K562 (cell line): Measurements from ENCODE around the gene ZNF691. TPM values are rescaled to one million over a fixed set of nuclear protein-coding genes. Genes with fewer than 3 reads are reported as not detected.

Experiments used
- CBX1 ChIP-seq: sonication (generic); IDR thresholded peaks from 2 replicates; pipeline ENCODE4 v1.6.1; 2016; ENCODE audit warnings: antibody characterized with exemption, low read depth, mild to moderate bottlenecking
- JUNB ChIP-seq: fragments of 450-650 bp; formaldehyde crosslinking; conservative IDR thresholded peaks from 2 replicates; pipeline ENCODE4 v1.4.0; 2020; ENCODE audit warnings: mild to moderate bottlenecking
- RAD21 ChIP-seq, 2 experiments: fragments of 250-450 bp in 1 of 2; fragments of 450-650 bp in 1 of 2; sonication (Bioruptor Pico) in 1 of 2; formaldehyde crosslinking in 1 of 2; IDR thresholded peaks in 1 of 2; conservative IDR thresholded peaks in 1 of 2; 2 replicates each; pipeline versions ENCODE4 v1.4.0 to v1.8.0; 2020 to 2022; ENCODE audit warnings: mild to moderate bottlenecking in 2 of 2, moderate library complexity in 1 of 2
- RNF2 ChIP-seq: sonication (generic); IDR thresholded peaks from 2 replicates; pipeline ENCODE4 v1.6.1; 2016
- SIN3B ChIP-seq: fragments of 450-650 bp; IDR thresholded peaks from 2 replicates; pipeline ENCODE4 v1.6.1; 2017; ENCODE audit warnings: low read depth, mild to moderate bottlenecking, moderate library complexity
- SREBF1 ChIP-seq: fragments of 150-350 bp; IDR thresholded peaks from 2 replicates; pipeline ENCODE4 v1.6.1; 2014; ENCODE audit warnings: antibody characterized with exemption, low read depth, low read length, borderline replicate concordance
- USF2 ChIP-seq: sonication (generic); formaldehyde crosslinking; IDR thresholded peaks from 2 replicates; pipeline ENCODE4 v1.5.0; 2020; ENCODE audit warnings: missing genetic modification reagents
- ZC3H11A ChIP-seq: IDR thresholded peaks from 2 replicates; pipeline ENCODE4 v1.6.1; 2012; ENCODE audit warnings: low read depth, low read length, improper control_type of control experiment
- ZNF280B ChIP-seq: fragments of 250-450 bp; sonication (Bioruptor Pico); IDR thresholded peaks from 2 replicates; pipeline ENCODE4 v1.5.1; 2021; ENCODE audit warnings: mild to moderate bottlenecking
- ZNF445 ChIP-seq: fragments of 250-450 bp; sonication (Bioruptor Pico); IDR thresholded peaks from 2 replicates; pipeline ENCODE4 v1.4.0; 2020; ENCODE audit warnings: low read depth, mild to moderate bottlenecking, moderate library complexity
- ZNF668 ChIP-seq: fragments of 250-450 bp; sonication (Bioruptor Pico); IDR thresholded peaks from 2 replicates; pipeline ENCODE4 v1.8.0; 2022; ENCODE audit warnings: mild to moderate bottlenecking, inconsistent platforms
- polyA plus RNA-seq, 8 experiments: library from polyadenylated mRNA; depleted of rRNA in 4 of 8; stranded (reverse) in 5 of 8; unstranded in 3 of 8; fragments of >200 nt; fragmentation: Nextera tagmentation in 2 of 8; fragmentation: Illumina TruSeq in 1 of 8; extraction: Ambion mirVana in 2 of 8; extraction: Trizol in 1 of 8; gene quantifications; 2 replicates each; pipeline versions ENCODE4 v1.2.1 to v1.2.3, GENCODE V29; 2011 to 2014; ENCODE audit warnings: inconsistent platforms in 1 of 8, missing spikeins in 1 of 8
- total RNA-seq, 7 experiments: library from RNA; depleted of rRNA in 6 of 7; stranded (reverse); fragments of >200 nt in 6 of 7; fragmentation: Illumina TruSeq in 2 of 7; extraction: Trizol in 2 of 7; gene quantifications; 2 replicates each; pipeline versions ENCODE4 v1.2.1 to v1.2.3, GENCODE V29; 2011 to 2021; ENCODE audit warnings: low replicate concordance in 1 of 7
- TF ChIP-seq, protein P1 (sequence below): fragments of 250-450 bp; sonication (Bioruptor Pico); IDR thresholded peaks from 2 replicates; pipeline ENCODE4 v1.4.0; 2020
- TF ChIP-seq, protein P2 (sequence below): sonication (generic); formaldehyde crosslinking; IDR thresholded peaks from 2 replicates; pipeline ENCODE4 v1.8.1; 2023; ENCODE audit warnings: mild to moderate bottlenecking, missing genetic modification reagents, moderate library complexity
- TF ChIP-seq, protein P3 (sequence below): fragments of 250-450 bp; sonication (Bioruptor Pico); IDR thresholded peaks from 2 replicates; pipeline ENCODE4 v1.6.1; 2021; ENCODE audit warnings: mild to moderate bottlenecking
- TF ChIP-seq, protein P4 (sequence below): fragments of 450-650 bp; formaldehyde crosslinking; conservative IDR thresholded peaks from 2 replicates; pipeline ENCODE4 v1.4.0; 2022; ENCODE audit warnings: mild to moderate bottlenecking, missing genetic modification characterization

ZNF691 gene
- total and polyA plus RNA-seq, 9 of the 15 experiments (the other 6 are each of a cell fraction or from before 2014, with no cell fraction given) = 10.7 to 30.4 (median 14.8) TPM

GRCh38 chr1:42816585-42817439 lies 29.6 kb upstream of the ZNF691 start, which contains the start of the genes ERMAP and SVBP (continued):
- TF ChIP-seq, protein P1, sequence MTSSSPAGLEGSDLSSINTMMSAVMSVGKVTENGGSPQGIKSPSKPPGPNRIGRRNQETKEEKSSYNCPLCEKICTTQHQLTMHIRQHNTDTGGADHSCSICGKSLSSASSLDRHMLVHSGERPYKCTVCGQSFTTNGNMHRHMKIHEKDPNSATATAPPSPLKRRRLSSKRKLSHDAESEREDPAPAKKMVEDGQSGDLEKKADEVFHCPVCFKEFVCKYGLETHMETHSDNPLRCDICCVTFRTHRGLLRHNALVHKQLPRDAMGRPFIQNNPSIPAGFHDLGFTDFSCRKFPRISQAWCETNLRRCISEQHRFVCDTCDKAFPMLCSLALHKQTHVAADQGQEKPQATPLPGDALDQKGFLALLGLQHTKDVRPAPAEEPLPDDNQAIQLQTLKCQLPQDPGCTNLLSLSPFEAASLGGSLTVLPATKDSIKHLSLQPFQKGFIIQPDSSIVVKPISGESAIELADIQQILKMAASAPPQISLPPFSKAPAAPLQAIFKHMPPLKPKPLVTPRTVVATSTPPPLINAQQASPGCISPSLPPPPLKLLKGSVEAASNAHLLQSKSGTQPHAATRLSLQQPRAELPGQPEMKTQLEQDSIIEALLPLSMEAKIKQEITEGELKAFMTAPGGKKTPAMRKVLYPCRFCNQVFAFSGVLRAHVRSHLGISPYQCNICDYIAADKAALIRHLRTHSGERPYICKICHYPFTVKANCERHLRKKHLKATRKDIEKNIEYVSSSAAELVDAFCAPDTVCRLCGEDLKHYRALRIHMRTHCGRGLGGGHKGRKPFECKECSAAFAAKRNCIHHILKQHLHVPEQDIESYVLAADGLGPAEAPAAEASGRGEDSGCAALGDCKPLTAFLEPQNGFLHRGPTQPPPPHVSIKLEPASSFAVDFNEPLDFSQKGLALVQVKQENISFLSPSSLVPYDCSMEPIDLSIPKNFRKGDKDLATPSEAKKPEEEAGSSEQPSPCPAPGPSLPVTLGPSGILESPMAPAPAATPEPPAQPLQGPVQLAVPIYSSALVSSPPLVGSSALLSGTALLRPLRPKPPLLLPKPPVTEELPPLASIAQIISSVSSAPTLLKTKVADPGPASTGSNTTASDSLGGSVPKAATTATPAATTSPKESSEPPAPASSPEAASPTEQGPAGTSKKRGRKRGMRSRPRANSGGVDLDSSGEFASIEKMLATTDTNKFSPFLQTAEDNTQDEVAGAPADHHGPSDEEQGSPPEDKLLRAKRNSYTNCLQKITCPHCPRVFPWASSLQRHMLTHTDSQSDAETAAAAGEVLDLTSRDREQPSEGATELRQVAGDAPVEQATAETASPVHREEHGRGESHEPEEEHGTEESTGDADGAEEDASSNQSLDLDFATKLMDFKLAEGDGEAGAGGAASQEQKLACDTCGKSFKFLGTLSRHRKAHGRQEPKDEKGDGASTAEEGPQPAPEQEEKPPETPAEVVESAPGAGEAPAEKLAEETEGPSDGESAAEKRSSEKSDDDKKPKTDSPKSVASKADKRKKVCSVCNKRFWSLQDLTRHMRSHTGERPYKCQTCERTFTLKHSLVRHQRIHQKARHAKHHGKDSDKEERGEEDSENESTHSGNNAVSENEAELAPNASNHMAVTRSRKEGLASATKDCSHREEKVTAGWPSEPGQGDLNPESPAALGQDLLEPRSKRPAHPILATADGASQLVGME = no peak
- TF ChIP-seq, protein P2, sequence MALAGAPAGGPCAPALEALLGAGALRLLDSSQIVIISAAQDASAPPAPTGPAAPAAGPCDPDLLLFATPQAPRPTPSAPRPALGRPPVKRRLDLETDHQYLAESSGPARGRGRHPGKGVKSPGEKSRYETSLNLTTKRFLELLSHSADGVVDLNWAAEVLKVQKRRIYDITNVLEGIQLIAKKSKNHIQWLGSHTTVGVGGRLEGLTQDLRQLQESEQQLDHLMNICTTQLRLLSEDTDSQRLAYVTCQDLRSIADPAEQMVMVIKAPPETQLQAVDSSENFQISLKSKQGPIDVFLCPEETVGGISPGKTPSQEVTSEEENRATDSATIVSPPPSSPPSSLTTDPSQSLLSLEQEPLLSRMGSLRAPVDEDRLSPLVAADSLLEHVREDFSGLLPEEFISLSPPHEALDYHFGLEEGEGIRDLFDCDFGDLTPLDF = no peak
- TF ChIP-seq RNF2 (peak; percentile 62; the same call in 1 of the 2 replicates), RAD21 (CRISPR knock-in tag; conservative IDR thresholded peaks at IDR 0.05 in 1 of 2, IDR thresholded peaks at IDR 0.05 in 1 of 2) (peak in 1 of 2 experiments; percentile 5; a peak in 1 of 4 replicates), ZC3H11A (no peak), USF2 (CRISPR knock-in tag) (no peak), SREBF1 (no peak), JUNB (CRISPR knock-in tag) (no peak), ZNF445 (CRISPR knock-in tag) (no peak), CBX1 (peak; percentile 68), ZNF668 (no peak), SIN3B (peak; percentile 64; the same call in 1 of the 2 replicates), ZNF280B (CRISPR knock-in tag) (no peak)
- TF ChIP-seq, protein P3, sequence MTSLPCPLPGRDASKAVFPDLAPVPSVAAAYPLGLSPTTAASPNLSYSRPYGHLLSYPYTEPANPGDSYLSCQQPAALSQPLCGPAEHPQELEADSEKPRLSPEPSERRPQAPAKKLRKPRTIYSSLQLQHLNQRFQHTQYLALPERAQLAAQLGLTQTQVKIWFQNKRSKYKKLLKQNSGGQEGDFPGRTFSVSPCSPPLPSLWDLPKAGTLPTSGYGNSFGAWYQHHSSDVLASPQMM (CRISPR knock-in tag) = no peak
- TF ChIP-seq, protein P4, sequence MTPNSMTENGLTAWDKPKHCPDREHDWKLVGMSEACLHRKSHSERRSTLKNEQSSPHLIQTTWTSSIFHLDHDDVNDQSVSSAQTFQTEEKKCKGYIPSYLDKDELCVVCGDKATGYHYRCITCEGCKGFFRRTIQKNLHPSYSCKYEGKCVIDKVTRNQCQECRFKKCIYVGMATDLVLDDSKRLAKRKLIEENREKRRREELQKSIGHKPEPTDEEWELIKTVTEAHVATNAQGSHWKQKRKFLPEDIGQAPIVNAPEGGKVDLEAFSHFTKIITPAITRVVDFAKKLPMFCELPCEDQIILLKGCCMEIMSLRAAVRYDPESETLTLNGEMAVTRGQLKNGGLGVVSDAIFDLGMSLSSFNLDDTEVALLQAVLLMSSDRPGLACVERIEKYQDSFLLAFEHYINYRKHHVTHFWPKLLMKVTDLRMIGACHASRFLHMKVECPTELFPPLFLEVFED = no peak
